ENCODE measurements around the gene WDFY4.

WDFY4 gene

DNA sequence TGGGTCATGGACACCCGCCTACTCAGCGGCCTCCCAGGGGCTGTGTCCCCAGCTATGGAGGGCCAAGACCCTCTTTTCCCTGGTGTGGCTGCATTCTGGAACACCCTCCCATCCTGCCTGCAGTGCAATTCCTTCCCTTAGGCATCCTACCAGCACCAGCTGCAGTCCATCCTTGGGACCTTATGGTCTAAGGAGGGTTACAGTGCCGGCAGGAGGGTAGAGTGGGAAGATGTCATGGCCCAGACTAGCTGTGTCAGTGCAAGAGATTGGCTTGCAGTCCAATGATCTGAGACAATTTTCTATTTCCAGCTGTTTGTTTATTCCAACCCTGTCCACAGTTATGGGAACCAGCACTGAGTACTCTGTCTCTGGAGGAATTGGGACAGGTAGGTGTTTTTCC lies 92.4 kb downstream of the WDFY4 start:
- no peak for DNase-seq

DNA sequence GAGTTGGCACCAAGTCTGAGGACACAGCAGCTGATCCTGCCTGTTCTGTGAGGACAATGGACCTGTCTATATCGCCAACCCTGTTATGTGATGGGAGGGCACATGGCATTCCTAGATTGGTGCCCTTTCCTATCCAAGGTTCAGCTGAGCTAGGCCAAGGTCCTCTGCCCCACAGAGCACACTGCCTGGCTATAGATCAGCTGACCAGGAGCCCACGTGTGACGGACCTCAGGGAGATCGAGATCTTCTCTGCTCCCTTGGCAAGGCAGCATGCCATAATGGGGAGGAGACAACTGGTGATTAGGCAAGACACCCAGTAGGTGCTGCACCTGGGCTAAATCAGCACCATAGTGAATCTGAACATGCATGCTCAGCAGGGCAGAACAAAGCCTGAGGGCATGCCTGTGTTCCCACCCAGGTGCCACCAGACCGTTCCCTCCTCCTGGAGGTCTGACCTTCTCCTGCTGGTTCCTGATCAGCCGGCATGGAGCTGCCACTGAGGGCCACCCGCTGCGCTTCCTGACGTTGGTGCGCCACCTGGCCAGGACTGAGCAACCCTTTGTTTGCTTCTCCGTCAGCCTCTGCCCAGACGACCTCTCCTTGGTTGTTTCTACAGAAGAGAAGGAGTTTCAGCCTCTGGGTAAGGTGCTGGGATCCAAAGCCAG lies 93.7 kb downstream of the WDFY4 start:
- no peak for DNase-seq

DNA sequence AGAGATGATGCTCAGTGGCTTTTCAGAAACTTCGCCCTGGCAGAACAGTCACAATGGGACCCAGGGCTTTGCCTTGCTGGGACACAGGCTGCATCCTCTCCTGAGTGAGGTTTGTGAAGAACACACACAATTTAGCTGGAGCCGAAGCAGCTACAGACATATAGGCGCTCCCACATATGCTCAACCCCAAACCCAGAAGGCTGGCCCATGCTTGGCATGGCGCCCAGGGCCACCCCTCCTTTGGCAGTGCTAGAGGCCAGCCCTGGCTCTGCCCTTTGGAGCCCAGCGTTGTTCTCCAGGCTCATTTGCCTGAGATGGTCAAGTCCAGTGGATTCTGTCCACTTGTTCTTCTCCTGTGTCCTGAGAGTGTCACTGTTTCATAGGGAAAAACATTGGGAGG lies 94.4 kb downstream of the WDFY4 start:
- DNase-seq, result no peak

DNA sequence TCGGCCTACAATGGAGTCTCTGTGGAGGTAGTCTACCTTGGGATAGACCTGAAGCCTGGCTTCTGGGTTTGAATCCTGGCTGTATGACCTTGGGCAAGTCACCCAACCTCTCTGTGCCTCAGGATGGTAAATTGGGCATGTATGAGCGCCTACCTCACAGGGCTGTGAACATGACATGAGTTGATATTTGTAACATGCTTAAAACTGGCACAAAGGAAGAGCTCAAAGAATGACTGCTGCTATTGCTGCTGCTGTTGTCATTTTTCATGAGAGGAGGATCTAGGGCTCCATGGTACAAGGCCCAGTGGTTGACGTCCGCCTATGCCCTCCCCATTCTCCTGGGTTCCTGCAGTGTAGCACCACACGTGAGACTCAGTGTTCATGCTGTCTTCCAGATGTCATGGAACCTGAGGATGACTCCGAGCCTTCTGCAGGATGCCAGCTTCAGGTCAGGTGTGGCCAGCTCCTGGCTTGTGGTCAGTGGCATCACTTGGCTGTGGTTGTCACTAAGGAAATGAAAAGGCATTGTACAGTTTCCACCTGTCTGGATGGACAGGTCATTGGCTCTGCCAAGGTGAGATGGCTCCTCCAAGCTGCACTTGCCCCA lies 95.0 kb downstream of the WDFY4 start:
- no peak for DNase-seq

DNA sequence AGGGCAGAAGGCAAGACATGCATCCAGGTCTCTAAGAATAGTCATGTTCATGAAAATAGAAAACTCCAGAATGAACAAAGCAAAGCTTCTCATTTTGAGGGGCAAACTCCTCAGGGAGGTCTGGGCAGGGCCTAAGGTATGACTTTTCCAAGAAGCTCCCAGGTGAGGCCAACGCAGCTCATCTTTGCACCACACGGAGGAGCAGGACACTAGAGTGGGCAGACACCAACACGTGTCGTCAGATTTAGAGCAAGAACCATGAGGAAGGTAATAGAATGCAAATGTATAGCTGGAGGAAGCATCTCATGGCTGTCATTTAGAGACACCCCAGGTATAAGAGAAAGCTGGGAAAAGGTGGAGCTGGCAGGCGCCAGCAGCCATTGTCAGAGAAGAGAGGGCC lies 95.7 kb downstream of the WDFY4 start:
- no peak for DNase-seq

DNA sequence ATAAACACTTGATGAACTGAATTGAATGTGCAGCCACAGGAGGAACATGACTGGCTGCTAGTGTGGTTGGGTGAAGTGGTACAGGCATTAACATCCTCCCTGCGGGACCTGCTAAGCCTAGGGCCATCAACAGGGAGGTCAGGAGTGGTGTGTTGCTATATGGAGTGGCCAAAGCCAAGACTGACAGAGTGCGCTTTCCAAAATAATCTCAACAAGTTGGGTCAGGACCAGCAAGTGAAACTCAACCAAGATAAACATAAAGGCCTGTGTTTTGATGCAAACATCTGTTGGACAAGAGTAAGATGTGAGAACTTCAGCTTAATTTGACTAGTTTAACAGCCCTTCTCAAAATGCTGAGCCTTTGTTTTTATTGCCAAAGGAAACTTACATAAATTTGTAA lies 97.7 kb downstream of the WDFY4 start:
- DNase-seq, result no peak

DNA sequence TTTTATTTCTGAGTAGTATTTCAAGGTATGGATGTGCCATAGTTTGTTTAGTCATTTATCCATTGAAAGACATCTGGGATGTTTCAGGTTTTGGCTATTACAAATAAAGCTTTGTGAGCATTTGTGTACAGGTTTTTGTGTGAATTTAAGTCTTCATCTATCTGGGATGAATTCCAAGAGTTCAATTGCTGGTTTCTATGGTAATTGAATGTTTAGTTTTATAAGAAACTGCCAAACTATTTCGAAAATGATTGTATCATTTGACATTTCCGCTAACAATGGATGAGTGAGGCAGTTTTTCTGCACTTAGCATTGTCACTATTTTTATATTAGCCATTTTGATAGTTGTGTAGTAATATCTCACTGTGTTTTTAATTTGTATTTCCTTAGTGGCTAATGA lies 99.4 kb downstream of the WDFY4 start:
- DNase-seq, result no peak

DNA sequence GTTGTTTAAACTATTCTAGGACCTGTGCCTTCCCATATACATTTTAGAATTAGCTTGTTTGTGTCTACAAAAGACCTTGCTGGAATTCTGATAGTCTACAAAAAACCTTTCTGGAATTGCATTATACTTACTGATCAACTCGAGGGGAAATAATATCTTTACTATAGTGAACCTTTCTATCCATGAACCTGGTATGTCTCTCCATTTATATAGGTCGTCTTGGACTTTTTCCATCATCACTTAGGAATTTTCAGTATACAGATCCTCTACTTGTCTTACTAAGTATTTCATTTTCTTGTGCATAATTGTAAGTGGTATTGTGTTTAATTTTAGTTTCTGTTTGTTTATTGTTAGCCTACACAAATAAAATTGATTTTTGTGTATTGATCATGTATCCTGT lies 101.1 kb downstream of the WDFY4 start:
- DNase-seq, result no peak

DNA sequence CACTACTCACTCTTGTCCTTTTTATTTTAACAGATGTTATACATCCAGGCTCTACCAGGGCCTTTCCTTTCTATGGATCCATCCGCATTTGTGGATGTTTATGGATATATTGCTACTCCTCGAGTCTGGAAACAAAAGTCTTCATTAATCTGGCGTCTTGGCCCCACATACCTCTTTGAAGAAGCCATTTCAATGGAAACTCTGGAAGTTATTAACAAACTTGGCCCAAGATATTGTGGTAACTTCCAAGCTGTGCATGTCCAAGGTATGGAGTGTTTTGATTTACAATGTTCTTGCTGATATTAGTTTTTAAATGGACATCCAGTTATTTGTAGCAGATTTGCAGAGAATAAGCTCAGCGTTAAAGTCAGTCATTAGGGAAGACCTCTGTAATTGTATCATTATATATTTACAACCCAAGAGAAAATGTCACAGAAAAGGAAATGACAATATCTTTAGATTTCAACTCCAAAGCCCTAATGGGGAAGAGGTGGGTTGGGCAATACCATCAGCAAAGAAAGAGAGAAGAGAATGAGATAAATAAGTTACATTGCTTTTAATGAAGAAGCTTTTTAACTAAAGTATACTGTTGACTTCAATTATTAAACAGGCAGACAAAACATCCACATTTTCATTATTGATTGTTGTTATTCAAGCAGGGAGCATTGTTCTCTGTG lies 102.1 kb downstream of the WDFY4 start:
- no peak for DNase-seq

DNA sequence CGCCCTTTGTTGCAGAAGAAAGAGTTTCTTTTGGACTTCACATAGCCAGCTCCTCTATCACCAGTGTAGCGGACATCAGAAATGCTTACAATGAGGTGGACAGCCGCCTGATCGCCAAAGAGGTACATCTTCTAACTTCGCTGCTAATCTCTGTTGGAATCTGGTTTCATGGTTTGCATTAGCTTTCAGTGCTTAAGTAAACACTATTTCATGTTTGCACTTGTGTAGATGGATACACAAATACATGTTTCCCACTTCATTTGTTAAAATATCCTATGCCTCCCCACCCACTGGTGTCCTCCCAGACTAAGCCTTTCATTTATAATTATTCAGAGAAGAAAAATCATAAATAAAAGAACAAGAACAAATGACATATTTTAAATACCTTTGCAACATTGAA lies 103.9 kb downstream of the WDFY4 start:
- DNase-seq, result no peak

DNA sequence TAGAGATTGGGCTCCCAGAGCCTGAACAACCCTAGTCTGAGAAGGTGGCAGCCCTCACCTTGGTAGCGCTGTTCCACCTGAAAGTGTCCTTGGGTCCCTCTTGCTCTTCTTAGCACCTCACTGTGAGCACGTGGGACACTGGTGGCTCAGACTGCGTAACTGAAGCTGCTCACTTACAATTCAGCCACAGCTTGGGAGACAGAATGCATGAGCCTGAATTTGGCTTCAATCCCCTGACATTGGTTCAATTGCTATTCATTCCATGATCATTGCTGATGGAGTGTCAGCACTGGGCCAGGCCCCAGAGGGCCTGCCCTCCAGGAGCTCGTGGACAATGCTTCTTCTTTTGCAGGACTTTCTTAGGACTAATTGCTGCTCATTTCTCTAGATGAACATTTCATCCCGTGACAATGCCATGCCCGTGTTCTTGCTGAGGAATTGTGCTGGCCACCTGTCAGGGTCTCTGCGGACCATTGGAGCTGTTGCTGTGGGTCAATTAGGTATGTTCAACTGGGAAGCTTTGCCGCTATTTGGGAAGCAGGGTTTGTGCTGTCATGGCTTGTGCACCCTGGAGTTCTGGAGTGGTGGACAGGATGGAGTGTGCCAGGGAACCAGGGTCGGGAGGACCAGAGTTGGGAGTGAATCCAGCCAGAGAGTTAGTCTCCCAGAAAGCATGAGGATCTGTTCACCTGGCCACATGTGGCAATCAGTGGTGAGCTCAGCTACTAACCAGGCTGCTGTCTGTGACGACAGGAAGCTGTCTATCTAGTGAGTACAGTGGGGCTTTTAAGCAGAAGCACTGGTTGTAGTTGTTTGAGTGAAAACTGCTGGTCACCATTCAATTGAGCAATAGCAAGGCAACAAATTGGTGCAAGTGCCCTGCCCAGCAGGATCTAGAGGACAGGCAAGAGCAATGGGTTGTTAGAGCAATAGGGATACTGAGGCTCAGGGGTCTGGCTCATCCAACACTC lies 105.1 kb downstream of the WDFY4 start:
- DNase-seq, result no peak

DNA sequence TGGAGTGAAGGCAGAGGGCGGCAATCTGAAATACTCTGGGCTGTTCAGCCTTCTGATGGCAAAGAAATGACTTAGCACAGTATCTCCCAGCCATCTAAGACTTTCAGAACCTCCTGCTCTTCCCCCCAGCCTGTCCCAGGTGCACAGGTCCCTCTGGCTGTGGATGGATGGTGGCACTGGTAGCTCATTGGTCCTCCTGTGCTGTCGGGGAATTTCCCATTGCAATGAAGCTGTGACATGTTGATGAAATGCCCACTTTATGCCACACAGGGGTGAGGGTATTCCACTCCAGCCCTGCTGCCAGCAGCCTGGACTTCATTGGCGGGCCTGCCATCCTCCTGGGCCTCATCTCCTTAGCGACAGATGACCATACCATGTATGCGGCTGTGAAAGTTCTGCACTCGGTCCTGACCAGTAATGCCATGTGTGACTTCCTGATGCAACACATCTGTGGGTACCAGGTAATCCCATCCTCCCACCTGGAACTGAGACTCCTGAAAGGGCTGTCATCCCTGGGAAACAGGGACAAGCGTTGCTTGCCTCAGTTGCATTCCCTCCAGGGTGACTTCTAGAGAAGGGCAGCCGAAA lies 105.9 kb downstream of the WDFY4 start:
- DNase-seq, result no peak

DNA sequence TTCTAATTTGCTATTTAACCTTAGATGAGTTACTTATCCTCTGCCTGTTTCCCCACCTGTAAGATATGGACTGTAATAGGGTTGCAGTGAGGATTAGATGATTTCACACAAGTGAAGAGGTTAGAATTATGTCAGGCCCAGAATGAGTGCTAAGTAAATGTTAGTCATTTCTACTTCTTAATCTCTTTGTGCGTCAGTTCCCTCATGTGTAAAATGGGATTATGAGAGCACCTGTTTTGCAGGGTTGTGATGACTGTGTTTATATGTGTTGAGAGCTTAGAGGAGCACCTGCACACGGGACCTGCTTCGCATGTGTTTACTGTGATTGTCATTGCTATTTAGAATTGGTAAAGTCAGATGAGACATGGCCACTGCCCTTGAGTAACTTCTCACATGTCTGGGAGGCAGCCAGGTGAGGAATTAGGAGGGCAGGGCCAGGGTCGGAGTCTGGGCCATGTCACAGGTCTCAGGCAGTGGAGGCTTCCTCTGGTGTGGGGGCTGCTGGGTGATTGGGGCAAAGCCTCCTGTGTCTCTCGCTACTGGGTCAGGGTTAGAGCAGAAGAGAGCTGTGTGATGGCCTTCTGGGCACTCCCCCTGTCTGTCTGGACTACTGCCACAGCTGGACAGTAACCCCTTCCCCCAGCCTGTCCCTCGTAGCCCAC lies 106.7 kb downstream of the WDFY4 start:
- no peak for DNase-seq

DNA sequence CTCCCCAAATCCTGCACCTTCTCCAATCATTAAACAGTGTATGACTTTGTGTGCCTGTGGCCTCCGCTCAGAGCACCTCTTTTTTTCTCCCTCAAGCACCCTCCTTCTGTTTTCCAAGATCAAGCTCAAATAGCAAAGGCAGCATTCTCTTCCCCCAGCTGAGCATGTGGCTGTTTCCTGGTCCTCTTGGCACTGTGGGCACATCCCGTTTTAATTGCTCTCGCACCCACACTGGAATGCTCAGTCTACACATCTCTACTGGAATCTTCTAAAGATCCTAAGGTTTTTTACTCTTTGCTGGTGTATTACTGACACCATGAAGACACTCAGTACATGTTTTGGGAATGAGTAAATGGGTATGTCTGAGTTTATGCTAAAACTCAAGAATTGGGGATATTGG lies 107.4 kb downstream of the WDFY4 start:
- no peak for DNase-seq

DNA sequence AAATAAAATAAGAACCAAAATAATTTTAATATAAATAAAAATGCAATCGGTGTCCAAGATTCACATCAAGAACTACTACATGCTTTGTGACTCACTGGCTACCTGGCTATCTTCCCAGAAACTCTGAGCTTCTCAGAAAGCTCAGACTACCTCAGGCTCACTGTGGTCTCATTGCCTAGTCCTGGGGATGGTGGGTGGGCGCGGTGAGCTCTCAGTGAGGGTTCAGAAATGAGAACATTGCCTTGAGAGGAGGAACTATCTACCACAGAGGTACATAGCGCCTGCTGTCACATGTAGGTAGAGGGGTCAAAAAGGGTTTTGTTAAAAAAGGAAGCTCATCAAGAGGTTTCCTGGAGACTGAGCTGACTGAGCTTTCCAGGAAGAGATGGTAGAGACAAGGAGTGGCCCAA lies 108.0 kb downstream of the WDFY4 start:
- no peak for DNase-seq

DNA sequence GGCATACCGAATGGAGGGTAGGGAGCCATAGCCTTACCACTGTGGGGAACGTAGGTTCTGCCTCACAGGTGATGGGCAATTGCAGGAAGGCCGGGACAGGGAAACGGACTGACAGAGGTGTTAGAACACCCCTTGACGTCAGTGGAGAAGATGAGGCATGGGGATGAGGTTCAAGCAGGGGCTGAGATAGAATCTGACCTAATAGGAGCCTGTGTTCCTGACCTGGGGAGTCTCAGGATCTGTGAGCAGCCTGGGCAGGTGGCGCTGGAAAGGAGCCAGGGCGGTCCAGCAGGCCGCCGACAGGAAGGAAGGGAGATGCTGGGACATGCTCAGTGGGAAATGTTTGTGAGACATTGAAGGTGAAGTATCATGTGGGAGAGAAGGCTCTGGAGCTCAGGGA lies 109.4 kb downstream of the WDFY4 start:
- DNase-seq, result no peak

DNA sequence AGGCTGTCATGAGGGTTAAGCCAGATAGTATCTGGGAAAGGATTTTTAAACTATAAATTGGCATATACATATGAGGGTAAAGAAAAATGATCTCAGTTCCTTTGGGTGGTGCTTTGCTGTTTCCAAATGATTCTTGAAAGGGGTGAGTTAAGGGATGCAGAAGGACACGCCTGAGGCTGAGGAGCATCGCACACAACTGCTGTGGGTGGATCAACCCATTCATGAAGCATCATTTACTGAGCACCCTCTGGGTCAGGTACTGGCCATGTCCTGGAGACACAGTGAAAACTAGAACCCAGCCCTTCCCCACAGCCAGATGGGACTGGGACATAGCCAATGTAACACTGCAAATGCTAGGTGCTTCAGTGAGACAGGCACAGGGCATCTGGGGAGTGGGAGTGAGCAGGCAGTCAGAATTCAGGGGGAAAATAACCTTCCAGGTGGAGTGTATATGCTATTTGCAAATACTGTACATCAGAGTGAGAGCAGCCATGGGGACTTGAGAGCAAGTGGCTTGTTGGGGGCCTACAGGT lies 112.1 kb downstream of the WDFY4 start:
- no peak for DNase-seq

DNA sequence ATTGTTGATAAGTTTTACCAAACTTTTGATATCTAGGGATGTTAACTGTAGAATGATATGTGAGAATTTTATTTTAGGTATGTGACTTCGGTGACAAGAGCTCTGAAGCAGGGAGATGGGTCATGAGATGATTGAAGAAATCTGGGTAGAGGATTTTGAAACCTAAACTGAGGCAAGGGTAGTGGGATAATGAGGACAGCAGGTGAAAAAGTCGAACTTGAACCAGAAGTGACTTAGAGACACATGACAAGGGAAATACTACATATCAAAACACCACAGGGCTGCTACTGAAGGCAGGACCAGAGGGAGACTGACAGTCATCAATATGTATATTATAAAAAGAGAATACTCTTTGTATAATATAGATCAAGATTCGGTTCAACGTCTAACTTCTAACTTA lies 113.2 kb downstream of the WDFY4 start:
- DNase-seq, result no peak

DNA sequence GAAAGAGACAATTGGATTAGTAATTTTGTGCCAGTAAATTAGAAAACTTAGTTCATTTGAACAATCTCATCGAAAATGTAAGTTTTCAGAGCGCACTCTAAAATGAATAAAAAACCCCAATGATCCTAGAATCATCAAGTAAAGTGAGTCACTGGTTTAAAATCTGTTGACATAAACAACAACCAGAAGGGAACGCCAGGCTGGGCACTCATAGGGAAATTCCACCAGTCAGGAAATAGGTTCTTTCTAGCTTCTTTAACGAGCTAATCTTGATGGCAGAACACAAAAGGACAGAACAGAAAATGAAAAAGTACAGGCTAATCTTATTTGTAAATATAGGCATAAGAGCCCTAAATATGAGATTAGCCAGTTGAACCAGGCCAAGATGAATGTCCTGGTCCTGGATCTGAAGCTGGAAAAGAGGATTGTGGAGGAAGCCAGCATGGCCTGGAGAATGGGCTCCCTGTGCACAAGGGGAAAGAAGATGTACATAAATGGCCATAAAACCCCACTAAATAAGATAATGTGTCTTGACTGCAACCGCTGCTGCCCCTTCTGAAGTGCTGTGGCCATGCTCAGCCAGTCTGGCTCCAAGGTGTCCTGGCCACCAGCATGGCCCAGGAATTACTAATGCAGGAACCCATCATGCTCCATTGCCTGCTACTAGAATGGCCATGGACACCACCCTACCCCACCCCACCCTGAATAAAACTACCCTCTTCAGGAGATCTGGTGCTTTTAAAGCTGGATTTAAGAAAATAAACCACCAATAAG lies 114.0 kb downstream of the WDFY4 start:
- no peak for DNase-seq

DNA sequence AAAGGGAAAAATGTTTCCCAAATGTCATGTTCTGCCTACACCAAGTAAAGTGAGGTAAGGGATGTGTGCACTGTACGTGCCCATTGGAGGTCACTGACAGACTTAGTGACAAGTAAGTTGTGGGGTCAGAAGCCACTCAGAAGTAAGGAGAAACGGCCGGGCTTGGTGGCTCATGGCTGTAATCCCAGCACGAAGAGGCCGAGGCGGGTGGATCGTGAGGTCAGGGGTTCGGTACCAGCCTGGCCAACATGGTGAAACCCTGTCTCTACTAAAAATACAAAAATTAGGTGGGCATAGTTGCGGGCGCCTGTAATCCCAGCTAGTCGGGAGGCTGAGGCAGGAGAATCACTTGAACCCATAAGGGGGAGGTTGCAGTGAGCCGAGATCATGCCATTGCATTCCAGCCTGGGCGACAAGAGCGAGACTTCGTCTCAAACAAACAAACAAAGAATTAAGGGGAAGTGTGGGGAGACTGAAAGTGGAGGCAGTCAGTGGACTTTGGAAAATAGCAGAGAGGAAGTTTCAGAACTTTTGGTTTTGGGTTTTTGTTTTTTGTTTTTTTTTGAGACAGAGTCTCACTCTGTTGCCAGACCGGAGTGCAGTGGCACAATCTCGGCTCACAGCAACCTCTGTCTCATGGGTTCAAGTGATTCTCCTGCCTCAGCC lies 114.8 kb downstream of the WDFY4 start:
- no peak for DNase-seq
